GM12801 (cell line): Measurements from ENCODE around the gene NTN4.

Experiments used
- CTCF ChIP-seq: IDR thresholded peaks from one replicate; pipeline ENCODE4 v1.5.1; 2011; ENCODE audit warnings: control low read depth; ENCODE audit not compliant: insufficient read length; ENCODE audit errors: extremely low read depth

Gene NTN4

GRCh38 chr12:95700316-95700785 is 90.2 kb downstream of the NTN4 start:
- no peak for TF ChIP-seq CTCF

- no peak for TF ChIP-seq CTCF
Measured at GRCh38 chr12:95699579-95699978, 91.0 kb downstream of the NTN4 start.

- TF ChIP-seq CTCF = no peak
Measured at GRCh38 chr12:95694136-95694535, 96.4 kb downstream of the NTN4 start.

- no peak for TF ChIP-seq CTCF
Measured at GRCh38 chr12:95693689-95694088, 96.9 kb downstream of the NTN4 start.

- TF ChIP-seq CTCF = no peak
Measured at GRCh38 chr12:95690861-95691635, 99.5 kb downstream of the NTN4 start.

- TF ChIP-seq CTCF = no peak
Measured at GRCh38 chr12:95687937-95688336, 102.6 kb downstream of the NTN4 start.

GRCh38 chr12:95683418-95683817 is 107.1 kb downstream of the NTN4 start:
- no peak for TF ChIP-seq CTCF
